Subcutaneous adipose tissue (tissue), 4 donors: Measurements from ENCODE around the gene TNS3. TPM values are rescaled to one million over a fixed set of nuclear protein-coding genes. Genes with fewer than 3 reads are reported as not detected.

Experiments
- total RNA-seq, 4 donors: library from RNA; depleted of rRNA; stranded (reverse); fragments of >200 nt; gene quantifications; one replicate each; pipeline ENCODE4 v1.1.0, GENCODE V29; 2016
- TF ChIP-seq, protein P1 (sequence below): fragments of 450-650 bp; IDR thresholded peaks from one replicate; pipeline ENCODE4 v1.5.1; 2016; ENCODE audit warnings: low read depth, mild to moderate bottlenecking, control low read depth, antibody characterized with exemption, moderate library complexity

TNS3 gene
- total RNA-seq, 4 donors from 2014 or later = 104 to 137 (median 110) TPM

DNA sequence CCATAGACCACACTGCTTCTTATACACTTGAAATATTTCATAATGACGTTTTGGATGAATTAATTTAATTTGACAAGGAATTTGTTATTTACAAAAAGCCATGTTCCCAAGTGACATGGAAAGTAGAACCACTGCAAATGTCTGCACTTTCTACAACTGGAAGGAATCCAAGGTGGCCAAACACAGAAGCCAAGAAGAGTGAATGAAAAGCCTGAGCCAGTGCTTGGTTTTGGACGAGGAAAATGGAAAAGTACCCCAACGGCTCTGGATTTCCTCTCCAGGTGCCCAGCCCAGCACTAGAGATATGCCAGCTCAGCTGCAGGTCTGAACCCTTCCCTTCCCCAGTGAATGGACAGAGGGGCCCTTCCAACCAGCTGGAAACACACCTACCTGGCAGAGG is 279.4 kb downstream of the TNS3 start:
- TF ChIP-seq, protein P1, sequence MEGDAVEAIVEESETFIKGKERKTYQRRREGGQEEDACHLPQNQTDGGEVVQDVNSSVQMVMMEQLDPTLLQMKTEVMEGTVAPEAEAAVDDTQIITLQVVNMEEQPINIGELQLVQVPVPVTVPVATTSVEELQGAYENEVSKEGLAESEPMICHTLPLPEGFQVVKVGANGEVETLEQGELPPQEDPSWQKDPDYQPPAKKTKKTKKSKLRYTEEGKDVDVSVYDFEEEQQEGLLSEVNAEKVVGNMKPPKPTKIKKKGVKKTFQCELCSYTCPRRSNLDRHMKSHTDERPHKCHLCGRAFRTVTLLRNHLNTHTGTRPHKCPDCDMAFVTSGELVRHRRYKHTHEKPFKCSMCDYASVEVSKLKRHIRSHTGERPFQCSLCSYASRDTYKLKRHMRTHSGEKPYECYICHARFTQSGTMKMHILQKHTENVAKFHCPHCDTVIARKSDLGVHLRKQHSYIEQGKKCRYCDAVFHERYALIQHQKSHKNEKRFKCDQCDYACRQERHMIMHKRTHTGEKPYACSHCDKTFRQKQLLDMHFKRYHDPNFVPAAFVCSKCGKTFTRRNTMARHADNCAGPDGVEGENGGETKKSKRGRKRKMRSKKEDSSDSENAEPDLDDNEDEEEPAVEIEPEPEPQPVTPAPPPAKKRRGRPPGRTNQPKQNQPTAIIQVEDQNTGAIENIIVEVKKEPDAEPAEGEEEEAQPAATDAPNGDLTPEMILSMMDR = no peak

DNA sequence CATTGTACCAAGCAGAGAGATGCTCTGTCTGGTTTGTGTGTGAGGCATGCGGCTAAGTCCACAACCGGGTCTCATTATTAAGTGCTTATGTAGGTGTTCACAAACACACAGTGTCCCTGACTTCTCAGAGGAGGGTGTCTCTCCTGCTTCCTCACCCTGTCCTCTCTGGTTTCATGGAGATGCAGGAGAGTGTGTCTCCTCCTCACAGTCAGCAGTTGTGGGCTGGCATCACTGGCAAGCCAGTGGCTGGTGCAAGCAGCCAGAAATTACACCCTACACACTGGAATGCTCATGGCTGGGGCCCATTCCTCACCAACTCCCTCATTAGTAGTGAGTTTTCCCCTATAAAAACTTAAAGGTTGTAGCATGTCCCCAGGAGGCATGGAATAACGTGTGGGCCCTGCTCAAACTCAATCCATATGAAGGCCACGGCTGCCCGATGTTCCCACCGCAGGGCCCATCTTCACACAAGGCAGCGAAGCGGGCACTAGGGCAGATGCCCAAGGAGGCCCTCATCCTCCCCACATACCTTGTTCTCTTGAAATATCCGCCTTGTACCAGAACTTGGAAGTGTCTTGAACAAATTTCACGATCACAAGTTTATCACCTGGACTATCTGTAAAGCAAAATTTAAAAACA is 280.1 kb downstream of the TNS3 start:
- TF ChIP-seq, protein P1 = no peak

DNA sequence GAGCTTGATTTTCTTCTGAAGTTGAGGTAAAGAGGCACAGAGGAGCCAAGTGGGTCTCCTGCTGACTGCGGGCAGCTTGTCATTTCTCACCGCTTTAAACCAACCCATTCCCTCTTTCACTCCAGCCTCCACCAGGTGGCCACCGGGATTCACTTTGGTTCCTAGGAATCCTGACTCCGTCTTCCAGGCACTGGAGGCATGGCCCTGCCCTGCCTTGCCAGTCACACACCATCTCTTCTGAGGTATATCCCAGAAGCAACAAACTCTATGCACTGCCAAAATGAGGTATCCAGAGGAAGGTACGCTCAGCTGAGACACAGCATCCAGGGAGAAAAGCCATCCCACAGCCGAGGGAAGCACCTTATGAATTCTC is 280.8 kb downstream of the TNS3 start:
- TF ChIP-seq, protein P1 = no peak

DNA sequence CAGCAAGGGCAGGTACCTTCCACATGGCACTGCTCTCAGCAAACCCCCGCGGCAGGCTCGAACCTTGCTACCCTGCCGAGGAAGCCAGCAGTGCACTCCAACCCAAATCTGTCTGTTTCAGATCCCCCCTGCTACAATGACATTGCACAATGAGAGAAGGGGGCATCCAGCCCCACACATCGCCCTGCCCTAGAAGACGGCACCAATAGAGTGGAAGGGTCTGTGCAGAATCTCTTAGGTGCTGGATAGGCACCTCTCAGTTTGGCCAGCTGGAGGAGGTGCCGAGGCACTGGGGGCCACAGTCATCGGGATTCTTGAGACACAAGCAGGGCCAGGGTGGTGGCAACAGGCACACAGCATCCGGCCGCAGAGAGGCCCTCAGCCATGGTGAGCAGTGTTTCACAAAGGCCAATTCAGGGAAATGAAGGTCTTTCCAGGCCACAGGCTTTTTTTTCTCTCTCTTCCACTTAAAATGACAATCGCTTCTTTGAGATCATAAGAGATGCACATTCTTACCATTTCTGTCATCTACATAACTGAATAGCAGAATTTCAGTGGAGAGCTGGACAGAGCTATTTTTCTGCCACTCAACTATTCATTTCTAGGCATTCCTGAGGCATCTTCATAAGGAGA is 281.3 kb downstream of the TNS3 start:
- TF ChIP-seq, protein P1 = no peak

DNA sequence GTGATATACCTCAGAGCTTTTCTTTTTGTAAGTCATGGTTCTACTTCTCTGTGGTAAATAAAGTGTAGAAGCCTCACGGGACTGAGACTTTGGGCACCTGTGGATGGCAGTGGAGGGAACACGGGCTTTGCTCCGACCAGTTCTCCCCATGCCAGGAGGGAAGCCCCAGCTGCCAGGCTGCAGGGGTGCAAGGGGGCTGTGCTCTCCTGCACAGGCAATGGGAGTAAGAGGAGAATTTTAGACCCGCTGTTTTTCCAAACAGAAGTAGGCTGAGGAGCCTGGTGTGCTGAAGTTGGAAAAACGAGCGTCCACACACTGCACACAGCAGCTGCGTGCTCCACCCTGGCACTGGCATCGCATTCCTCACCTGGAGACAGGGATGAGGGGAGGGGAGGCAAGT is 282.4 kb downstream of the TNS3 start:
- TF ChIP-seq, protein P1 = no peak

DNA sequence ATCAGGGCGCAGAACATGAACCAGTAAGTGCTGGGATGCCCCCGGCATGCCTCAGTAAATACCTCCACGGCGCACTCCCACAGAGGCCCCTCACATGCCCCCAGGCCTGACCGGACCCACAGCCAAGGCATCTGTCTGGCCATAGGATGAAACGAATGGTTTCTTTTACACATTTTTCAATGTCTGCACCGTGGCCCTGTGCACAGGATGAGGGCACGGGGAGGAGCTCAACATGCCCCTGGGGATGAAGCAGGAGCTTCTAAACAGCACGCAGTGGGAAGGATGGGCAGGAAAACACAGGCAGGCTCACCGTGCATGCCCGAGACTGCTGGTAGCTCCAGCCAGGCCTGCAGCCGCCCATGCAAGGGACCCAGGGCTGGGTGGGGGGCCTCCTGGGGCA is 283.3 kb downstream of the TNS3 start:
- TF ChIP-seq, protein P1 = no peak

DNA sequence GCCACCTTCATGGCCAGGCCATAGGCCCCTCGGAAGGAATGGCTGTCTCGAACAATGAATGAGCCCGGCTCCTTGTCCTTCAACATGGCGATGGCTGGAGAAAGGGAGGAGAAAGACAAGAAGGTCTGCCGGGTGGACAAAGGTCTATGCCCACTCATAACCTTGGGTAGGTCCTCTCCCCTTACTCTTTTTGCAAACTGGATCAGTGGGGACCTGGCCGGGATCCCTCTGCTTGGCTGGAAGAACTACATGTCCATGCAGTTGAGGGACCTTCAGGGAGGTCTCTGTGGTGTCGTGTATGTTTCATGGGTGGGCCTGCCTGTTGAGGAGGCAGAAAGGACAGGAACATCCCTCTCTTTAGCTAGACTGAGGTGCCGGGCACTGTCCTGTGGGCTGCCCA is 284.8 kb downstream of the TNS3 start:
- TF ChIP-seq, protein P1 = no peak
